IPS DF 4.7 (cell line): ENCODE measurements around the gene ATR.
"Not testable (repeated sequence)": the region's sequence is repeated elsewhere in the genome, so short reads cannot be mapped to it uniquely, and the experiment has no call there.

Source experiments
- DNase-seq: peaks from one replicate; pipeline ENCODE4 v3.0.0-alpha.2; 2013; ENCODE audit warnings: low spot score; ENCODE audit errors: extremely low read depth

Gene ATR

DNA sequence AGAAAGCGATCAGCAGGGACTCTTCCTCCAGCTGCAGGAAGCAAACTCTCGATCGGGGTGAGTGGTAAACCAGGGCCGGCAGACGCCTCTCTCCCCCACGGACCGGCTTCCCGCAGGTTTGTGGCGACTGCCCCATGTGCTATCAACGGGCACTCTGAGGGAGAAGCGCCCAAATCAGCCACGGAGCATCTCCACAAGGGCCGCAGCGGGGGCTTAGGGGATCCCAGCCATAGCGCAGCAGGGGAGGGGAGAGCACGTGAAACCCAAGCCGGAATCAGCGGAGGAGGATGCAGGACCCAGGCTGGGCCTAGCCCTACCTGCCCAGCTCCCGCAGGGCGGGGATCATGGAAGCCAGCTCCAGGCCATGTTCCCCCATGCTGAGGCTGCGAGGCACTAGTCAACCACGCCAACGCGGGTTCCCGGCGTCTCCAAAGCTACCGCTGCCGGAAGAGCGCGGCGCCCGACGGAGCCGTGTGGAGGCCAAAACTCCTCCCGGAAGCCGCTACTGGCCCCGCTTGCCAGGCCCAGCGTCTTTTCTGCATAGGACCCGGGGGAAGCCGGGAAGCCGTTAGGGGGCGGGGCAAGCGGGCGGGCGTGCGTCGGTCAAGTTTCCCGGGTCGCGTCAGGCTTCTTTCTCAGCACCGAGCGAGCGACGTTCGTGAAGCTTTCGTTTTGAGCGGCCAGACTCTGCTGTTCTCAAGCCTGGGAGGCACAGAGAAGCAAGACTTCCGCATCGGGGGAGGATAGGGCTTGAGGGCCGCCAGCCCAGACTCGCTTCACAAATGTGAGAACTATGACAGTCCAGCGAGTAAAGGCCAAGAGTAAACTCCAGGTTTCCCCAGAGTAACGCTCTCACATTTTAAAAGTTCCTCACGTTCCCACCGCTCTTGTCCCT is at the start of gene ATR:
Gene ATR (minus strand): TSS at position 405 of the 895 bp plus-strand sequence. CDS start 29 bp downstream, at position 376.
- DNase-seq, result no peak

DNA sequence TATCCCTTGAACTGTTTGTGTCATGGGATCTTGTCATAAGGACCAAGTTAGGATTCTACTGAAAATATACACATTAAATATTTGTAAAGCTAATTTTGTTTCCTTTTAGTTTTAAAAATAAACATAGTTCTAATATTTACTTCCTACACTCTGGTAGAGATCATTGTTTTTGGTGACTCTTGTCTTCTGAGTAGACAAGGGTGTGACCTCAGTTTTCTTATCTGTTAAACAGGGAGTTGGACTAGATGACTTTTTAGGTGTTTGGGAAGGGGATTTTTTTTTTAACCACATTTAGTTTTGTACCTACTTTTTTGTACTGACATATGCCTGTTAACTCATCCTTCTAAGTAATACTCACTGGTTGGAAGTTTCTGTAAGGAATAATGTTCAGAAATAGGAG is 48.4 kb upstream of the ATR start:
- DNase-seq, result no peak

DNA sequence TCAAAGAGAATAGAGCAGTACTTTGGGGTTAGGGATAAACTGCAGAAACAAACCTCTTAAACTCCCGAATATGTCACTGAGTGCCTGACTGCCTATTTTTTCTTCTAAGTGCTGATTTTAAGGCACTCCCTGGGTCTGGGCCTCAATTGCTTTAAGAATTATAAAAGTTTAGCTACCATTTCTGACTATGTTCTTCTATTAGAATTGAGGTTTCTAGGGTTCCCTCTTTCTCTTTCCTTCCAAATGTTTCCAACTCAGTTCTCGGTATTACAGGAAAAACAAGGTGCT is 46.6 kb upstream of the ATR start:
- no peak for DNase-seq

DNA sequence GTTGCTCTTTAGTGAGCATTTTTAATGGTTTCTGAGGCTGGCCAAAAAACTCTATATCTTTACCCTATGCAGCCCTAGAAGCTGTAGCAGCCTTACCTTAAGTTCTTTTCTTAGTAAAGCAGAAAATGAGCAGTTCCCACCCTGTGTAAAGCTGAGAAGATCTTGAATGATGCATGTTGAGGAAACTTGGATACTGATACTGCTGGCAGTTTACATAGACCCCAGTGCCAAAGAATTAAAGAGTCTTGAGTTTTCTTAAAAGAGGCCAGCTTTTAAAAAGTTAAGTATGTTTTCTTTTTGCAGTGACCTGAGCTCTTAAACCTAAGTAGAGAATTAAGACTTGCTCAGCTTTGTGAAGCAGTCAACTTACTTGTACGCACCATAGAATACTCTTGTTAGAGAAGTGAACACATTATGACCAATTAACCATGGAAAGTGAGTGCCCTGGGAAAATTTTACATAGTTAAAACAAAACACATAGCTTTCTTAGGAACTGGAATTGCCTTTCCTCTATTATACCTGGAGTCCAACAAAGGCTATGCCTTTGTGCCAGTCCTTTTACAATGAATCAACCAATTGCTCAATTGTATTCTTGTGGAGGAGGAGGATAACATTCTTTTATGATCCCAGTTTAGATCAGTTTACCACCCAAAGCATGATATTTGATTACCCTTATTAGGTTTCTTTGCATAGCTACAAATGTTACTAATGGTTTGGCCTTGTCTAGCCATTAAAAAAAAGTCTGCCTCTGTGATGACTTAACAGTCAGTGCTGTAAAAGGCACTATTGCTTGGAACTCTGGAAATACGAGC is 46.0 kb upstream of the ATR start:
- DNase-seq, result no peak

DNA sequence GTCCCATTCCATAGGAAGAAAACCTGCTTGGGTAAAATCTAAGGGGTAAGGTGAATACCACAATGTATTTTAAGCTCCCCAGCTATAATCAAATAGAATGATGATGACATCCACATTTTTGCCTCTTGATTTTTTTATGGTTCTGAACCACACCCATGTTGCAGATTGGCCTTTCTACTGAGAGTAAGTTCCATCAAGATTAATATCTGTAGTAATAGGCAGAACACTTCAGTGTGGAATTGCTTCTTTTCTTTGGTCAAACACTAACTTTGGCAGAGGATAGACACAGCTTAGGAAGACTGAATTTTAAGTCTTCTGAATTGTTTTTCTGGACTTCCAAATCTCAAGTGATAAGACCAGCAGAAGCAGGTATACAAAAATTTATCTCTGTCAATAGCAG is 44.7 kb upstream of the ATR start:
- no peak for DNase-seq

DNA sequence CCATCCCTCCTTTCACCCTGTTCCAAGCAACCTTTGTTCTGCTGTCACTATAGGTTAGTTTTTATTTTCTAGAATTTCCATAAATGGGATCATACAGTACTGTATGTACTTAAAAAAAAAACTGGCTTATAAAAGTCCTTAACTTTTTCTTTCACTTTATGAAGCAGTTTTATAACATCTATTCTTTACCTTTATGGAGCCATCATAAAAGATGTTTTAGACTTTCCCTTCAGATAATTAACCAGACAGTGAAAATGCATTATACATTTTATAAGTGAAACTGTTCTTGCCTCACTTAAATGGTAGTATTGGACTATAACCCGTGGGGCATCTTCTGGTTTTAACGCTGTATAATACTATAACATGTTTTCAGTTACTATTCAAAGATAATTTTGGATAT is 43.9 kb upstream of the ATR start:
- DNase-seq, result no peak

DNA sequence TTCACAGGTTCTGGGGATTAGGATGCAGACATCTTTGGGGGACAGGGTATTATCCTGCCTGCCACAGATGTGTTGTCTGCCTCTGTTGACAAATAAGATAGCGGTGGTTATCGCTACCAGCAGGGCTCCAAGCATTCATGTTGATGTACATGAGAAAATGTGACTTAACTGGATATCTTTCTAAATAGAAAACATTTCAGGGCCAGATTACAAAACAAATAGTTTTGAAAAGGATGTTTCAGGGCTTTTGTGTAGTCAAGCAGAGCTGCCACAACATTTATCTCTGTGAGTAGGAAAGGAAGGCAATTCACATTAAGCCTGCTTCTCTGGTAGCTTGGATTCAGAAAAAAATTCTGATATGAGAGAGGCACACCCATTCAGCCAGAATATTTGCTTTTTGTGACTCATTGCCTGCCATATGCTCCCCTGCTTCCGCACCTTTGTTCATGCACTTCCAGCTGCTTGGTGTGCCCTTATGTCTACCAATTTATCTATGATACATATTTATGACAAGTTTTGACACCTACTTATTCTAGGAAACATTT is 40.5 kb upstream of the ATR start:
- DNase-seq, result no peak

DNA sequence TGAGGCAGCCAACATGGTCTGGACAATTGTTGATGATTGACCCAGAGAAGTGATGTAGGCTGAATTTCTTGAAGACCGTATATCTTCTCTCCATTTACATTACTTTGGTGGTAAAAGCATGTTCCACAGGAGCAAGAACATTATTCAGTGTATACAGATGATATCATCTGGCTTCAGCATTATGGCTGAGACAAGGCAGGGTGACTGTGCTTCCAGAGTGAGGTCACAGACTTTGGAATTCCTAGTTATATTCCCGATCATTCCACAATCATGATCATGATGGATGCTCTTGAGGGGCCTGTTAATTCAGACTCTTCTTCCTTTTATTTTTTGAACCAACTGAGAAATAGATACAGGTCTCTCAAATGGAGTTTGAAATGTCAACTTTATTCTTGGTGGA is 36.6 kb upstream of the ATR start:
- no peak for DNase-seq

DNA sequence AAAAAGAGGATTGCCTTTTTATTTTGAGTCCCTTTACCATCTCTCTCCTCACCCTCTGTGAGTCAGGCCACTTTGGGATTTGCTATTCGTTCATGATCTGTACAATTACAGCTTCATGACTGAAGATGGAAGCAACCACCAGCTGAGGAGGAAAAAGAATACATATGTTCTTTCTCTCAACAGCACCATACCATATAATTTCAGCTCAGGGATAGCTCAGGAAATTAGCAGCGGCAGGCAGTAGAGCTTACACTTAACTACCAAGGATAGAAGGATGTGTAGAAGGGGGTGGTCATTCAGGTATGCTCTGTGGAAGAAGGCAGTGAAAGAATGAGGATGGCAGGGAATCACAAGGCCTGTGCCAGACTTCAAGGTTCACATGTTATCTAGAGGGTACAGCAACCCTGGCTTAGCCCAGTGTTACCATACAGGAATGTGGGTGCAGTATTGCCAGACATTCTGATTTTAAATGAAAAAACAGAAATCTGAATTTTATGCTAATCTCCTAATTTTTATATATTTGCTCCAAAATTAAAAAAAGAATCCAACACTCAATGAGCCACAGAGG is 35.6 kb upstream of the ATR start:
- no peak for DNase-seq

DNA sequence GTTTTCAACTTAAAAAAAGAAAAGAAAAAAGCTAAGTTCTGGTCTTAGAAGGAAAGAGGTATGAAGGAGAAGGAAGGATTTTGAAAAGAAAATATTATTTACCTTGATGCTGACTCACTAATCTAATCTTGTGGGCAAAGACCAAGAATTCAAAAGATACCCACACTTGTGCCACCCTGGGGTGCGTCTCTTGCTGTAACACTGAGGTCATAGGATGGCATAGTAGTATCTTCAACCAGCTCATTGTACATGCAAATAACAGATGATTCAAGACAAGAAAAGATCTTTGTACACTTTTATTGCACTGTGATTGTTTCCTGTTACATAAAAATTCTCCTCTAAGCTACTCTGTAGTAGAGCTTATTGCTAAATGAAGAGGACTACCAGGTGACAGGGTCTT is 35.0 kb upstream of the ATR start:
- DNase-seq, result no peak

DNA sequence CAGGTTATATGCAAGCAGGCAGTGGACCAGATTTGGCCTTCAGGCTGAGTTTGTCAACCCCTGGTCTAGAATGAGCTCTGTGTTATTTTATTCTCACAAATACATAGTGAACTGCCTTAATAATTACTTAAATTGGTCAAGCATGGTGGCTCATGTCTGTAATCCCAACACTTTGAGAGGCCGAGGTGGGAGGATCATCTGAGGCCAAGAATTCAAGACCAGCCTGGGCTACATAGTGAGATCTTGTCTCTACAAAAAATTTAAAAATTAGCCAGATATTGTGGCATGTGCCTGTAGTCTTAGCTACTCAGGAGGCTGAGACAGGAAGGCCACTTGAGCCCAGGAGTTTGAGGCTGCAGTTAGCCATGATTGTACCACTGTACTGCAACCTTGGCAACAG is 32.7 kb upstream of the ATR start:
- DNase-seq, result no peak

DNA sequence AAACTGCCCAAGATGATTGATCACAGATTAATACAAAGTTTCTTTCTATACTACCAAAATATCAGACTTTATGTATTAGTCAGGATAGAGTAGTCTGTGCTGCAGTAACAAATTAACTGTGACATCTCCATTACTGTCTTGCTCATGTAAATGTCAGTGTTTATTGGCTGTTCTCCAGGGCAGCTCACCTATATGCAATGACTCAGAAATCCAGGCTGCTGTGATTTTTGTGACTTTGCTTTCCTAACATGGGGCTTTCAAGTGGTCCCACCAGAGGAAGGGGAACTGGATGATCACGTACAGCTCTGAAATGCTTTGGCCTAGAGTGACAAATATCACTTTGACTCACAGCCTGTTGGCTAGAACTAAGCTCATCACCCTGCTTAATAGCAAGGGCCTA is 30.6 kb upstream of the ATR start:
- no peak for DNase-seq

DNA sequence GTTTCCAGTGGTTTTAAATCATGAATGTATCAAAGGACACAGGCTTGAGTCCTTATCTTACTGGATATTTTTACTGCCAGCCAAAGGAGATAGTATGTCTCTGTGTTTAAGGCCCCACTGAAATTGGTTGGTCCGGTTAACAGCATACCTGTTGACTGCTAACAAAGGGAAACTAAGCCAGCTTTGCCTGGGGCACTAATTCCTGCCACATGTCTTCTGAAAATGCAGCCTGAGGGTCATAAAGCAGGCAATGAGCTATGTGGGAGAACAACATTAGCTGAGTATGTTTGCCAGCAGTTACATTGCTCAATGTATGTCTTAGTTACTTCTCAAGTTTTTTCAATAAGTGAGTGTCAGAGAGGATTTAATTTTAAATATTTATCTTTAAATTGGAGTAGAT is 30.1 kb upstream of the ATR start:
- no peak for DNase-seq

DNA sequence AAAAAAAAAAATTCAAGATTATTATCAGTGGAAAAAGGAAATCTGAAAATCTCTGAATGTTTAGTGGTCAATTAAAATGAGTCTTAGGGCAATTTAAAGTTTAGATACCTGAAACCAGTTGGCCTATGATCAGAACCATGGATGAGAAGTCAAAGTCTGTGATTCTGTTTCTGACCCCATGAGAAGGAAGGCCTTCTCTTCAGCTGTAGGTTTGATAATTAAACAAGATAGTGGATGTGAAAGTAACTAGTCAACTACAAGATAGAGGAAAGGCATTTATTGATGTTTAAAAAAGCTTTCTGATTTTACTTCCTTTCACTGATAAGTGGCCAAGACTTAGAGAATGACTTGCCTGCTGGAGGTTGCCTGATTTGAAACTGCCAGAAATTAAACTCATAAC is 26.4 kb upstream of the ATR start:
- no peak for DNase-seq

DNA sequence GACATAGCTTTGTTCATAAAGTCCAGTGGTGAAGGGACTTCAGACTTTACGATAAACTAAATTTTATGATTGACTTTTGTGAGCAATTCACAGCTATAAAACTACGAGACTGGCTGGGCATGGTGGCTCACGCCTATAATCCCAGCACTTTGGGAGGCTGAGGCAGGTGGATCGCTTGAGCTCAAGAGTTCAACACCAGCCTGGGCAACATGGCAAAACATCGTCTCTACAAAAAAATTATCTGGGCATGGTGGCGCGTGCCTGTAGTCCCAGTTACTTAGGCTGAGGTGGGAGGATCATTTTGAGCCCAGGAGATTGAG is 24.8 kb upstream of the ATR start:
- not testable (repeated sequence) for DNase-seq

DNA sequence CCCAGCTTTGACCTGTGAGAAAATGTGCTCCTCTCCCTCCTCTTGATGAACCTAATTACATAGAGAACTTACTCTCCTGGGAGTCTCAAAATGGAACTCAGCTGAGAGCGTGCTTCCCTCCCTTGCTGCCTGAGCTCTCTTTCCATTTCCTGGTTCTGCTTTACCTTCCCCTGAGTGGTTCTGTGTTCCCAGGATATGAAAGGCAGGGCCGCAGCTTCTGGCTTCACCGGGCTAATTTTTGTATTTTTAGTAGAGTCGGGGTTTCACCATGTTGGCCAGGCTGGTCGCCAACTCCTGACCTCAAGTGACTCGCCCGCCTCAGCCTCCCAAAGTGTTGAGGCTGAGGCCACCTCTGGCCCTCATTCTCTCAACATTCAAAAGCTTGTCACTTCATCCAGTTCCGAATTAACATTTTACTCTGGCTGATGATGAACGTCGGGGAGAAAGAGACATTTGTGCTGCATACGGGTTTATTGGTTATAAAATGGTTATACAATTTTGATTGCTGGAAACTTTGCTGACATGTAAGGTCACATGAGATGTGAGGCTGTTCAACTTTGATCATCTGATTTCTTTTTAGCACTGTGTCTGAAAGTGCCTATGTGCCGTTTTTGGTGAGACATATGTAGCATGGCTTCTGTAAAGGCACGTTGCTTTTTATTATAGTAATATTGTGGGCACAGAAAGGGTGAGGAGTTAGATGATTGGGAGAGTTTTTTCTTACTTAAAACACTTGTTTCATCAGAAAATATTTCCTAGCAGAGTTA is 24.3 kb upstream of the ATR start:
- no peak for DNase-seq

DNA sequence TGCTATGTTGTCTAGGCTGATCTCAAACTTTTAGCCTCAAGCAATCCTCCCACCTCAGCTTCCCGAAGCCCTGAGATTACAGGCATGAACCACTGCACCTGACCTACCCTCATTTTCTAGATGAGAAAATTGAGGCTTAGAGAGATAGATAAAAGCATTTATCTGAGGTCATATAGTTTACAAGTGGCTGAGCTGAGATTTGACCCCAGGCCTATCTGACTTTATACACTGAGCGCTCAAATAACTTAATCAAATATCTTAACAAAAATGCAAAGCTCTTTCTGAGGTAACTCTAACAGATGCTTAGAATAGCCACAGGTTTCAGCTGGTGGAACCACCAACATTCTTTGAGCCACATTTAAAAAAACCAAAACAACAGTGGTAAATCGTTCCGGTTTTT is 23.2 kb upstream of the ATR start:
- no peak for DNase-seq

DNA sequence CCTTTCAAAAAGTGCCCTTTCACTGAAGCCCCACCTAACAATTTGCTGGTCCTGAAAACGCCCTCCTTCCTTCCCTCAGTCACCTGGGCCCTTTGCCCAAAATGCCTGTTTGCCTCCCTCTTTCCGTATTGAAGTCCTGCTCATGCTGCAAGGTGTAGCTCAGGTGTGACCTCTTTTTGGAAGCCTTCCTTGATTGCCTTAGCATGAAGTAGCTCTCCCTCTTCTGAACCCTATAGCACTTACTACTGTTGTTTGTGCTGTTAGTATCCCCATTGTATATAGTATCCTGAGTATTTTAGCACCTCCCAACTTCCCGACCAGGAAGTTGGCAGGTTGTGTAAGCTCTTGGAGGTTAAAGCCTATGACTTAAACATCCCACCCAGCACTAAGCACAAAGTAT is 19.4 kb upstream of the ATR start:
- no peak for DNase-seq

DNA sequence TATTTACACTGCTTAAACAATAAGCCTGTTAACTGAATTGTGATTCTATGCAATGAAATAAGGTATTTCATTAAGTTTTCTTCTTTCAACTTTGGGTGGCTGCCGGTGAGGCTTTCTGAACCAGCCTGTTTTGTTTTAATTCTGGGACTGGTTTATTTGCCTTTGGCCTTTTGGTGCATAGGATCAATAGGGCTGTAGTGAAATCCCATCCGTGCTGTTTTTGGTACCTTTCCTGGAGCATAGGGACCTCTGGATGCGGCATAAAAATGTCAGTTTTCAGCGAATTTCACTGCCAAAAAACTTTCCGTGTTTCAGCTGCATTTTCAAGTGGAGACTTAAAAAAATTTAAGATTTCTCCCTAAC is 18.2 kb upstream of the ATR start:
- DNase-seq, result no peak

DNA sequence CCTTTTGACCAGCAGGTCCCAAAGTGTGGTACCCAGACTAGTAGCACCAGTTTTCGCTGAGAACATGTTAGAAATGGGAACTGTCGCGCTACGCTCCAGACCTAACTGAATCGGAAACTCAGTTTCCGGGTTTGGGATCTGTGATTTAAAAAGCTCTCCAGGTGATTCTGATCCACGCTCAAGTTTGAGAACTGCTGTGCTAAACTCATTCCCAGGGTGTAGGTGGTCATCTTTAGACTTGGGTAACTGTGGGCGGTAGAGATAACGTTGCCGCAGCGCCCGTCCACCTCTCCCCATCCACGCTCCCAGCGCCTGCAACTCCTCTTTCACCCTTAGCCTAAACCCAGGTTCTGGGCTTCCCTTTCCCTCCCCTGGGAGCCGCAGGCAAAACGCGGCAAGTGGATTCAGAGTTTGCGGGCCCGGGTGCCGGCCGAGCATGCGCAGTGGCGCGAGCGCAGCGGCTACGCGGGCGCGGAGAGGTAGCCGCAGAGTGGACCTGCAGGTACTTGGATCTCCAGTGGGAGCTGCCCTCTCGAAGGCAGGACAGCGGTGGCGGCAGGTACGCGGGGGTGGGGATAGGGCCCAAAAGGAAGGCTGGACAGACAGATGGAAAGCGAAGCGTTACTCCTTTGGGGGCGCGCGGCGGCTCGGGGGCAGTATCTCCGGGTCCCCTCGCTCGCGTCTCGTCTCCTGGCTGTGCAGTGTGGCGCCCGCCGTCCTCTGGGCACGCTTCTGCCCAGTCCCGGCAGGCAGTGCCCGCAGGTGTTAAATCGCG is 17.6 kb upstream of the ATR start, which contains the start of gene PLS1:
Gene PLS1 (plus strand): TSS at position 443 of the 775 bp plus-strand sequence. CDS start 67,845 bp downstream, outside the sequence.
- no peak for DNase-seq

DNA sequence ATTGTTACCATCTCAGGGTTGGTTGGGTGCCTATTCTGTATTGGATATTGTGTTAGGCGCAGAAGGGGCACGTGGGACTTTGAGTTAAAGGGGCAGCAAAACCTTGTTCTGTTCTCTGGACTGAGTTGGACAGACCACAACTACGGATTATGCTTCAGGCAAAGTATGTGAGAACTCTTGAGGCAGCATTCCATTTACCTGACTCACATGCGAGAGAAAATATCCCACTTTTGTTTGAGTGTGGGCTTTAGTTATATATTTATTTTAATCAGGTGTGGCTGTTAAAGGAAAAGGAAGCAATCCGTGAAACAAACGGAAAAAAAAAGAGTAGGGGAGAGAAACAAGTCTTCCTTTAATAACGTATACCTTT is 17.0 kb upstream of the ATR start:
- DNase-seq, result no peak
